Nephron (organoid): ENCODE data around the gene GTPBP3.
A peak's percentile ranks its signal among the peaks of the same experiment; 100 is the strongest.
"Not testable (repeated sequence)": the region's sequence is repeated elsewhere in the genome, so short reads cannot be mapped to it uniquely, and the experiment has no call there.

Experiments
- H3K27ac Mint-ChIP-seq, 3 experiments: 2 replicates each; pipeline ENCODE4 v1.8.0; 2020; ENCODE audit warnings: mixed read lengths in 3 of 3, mild to moderate bottlenecking in 2 of 3, moderate library complexity in 1 of 3
- H3K27me3 Mint-ChIP-seq: 2 replicates; pipeline ENCODE4 v1.8.0; 2021; ENCODE audit warnings: low read depth, mild to moderate bottlenecking, moderate library complexity, mixed read lengths
- H3K36me3 Mint-ChIP-seq: 2 replicates; pipeline ENCODE4 v1.8.0; 2020; ENCODE audit warnings: low read depth, mixed read lengths
- H3K4me1 Mint-ChIP-seq: 2 replicates; pipeline ENCODE4 v1.8.0; 2020; ENCODE audit warnings: mixed read lengths
- H3K4me3 Mint-ChIP-seq, 3 experiments: 2 replicates each; pipeline ENCODE4 v1.8.0; 2020; ENCODE audit warnings: mild to moderate bottlenecking in 3 of 3, mixed read lengths in 3 of 3, moderate library complexity in 2 of 3
- H3K9me3 Mint-ChIP-seq: 2 replicates; pipeline ENCODE4 v1.8.0; 2020; ENCODE audit warnings: mixed read lengths
- CTCF ChIP-seq, 3 experiments: fragments of 200-600 bp; sonication (generic); IDR thresholded peaks; one replicate each; pipeline ENCODE4 v1.5.0; 2021; ENCODE audit warnings: antibody characterized with exemption in 3 of 3; ENCODE audit not compliant: unreplicated experiment in 3 of 3

GTPBP3 gene

GRCh38 chr19:17359905-17360800 lies 22.8 kb downstream of the GTPBP3 start:
- no peak overlapping the region for H3K27ac Mint-ChIP-seq
- H3K4me1 Mint-ChIP-seq = no peaks in the 10 kb centered on the region
- H3K27me3 Mint-ChIP-seq = no peaks in the 10 kb centered on the region
- H3K36me3 Mint-ChIP-seq = peaks cover 7% of the 10 kb centered on the region
- no peaks in the 10 kb centered on the region for H3K9me3 Mint-ChIP-seq
- TF ChIP-seq CTCF (IDR thresholded peaks at IDR 0.05; ENCODE audit: unreplicated experiment in 3 of 3) = no peak
- no peak overlapping the region for H3K4me3 Mint-ChIP-seq

DNA sequence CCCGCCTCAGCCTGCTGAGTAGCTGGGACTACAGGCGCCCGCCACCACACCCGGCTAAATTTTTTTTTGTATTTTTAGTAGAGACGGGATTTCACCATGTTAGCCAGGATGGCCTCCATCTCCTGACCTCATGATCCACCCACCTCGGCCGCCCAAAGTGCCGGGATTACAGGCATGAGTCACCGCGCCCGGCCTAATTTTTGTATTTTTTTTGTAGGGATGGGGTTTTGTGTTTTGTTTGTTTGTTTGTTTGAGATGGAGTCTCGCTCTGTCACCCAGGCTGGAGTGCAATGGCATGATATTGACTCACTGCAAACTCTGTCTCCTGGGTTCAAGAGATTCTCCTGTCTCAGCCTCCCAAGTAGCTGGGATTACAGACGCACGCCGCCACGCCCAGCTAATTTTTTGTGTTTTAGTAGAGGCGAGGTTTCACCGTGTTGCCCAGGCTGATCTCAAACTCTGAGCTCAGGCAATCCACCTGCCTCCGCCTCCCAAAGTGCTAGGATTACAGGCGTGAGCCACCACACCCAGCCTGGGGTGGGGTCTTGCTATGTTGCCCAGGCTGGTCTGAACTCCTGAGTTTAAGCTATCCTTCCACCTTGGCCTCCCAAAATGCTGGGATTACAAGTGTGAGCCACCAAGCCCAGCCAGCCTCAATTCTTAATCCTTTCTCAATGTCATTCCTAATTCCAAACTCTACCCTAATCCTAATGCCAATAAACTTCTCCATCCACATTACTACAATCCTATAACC lies 26.7 kb downstream of the GTPBP3 start:
- not testable (repeated sequence) for H3K27me3 Mint-ChIP-seq, H3K4me1 Mint-ChIP-seq, H3K4me3 Mint-ChIP-seq, H3K27ac Mint-ChIP-seq, H3K9me3 Mint-ChIP-seq
- peaks cover 11% of the 10 kb centered on the region for H3K36me3 Mint-ChIP-seq

- TF ChIP-seq CTCF (IDR thresholded peaks at IDR 0.05; ENCODE audit: unreplicated experiment in 3 of 3) = no peak
- Mint-ChIP-seq H3K9me3 (no peaks in the 10 kb centered on the region), H3K4me1 (no peaks in the 10 kb centered on the region), H3K27ac (no peak overlapping the region), H3K36me3 (peaks cover 10% of the 10 kb centered on the region), H3K27me3 (peaks cover 5% of the 10 kb centered on the region), H3K4me3 (no peak overlapping the region)
Measured at GRCh38 chr19:17365361-17365760, 28.0 kb downstream of the GTPBP3 start.

DNA sequence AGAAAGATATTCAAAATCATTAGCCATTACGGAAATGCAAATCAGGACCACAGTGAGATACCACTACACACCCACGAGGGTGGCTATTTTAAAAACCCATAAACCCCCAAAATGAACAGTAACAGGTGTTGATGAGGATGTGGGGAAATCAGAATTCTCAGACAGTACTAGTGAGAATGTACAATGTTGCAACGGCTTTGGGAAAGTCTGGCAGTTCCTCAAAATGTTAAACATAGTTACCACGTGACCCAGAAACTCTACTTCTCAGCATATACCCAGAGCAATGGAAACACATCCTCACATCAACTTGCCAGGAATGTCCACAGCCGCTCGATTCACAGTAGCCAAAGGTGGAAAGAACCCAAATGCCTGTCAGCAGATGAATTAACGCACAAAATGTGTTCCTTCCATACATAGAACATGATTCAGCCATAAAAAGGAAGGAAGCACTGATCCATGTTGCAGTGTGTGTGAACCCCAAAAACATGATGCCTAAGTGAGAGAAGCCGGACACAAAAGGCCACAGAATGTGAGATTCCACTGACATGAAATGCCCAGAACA lies 32.8 kb downstream of the GTPBP3 start:
- peaks cover 8% of the 10 kb centered on the region for H3K36me3 Mint-ChIP-seq
- H3K27ac Mint-ChIP-seq = peak overlapping the region in 2 of 3 experiments; percentile 43 to 63
- no peak for TF ChIP-seq CTCF (IDR thresholded peaks at IDR 0.05; ENCODE audit: unreplicated experiment in 3 of 3)
- H3K27me3 Mint-ChIP-seq = peaks cover 8% of the 10 kb centered on the region
- H3K4me3 Mint-ChIP-seq = no peak overlapping the region
- no peaks in the 10 kb centered on the region for H3K9me3 Mint-ChIP-seq
- no peaks in the 10 kb centered on the region for H3K4me1 Mint-ChIP-seq

DNA sequence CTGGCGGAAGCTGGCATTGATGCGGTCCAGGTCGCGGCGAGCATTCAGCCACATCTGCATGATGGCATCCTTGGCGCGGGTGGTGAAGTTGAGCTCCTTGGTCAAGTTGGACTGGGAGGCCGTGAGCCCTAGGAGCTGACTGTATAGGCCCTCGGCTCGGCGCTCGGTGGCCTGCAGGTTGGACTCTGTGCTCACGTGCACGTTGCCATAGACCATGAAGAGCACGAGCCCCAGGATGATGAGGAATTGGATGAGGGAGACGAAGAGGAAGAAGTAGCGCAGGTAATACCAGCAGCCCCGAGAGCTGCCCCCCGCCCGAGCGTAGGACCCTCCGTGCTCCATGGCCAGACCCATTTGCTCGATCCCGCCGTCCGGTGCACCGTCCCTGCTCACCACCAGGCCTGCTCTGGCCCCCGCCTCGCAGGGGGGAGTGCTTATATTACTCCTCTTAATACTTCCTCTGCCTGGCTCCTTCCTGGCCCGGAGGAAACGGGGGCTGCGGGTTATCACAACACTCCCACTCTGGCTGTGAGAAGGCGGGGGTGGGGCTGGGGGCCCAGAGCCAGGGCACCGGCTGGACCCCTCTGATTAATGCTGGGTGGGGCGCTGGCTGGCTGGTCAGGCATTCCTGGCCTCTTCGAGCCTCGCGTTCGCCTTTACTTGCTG lies 39.7 kb downstream of the GTPBP3 start, which contains the start of gene PLVAP:
TSS of gene PLVAP (minus strand) at position 408 of the 666 bp plus-strand sequence. CDS start at position 354, 54 bp downstream.
- Mint-ChIP-seq H3K4me1 (peaks cover 9% of the 10 kb centered on the region), H3K27ac (peak within 1 kb of the TSS in 2 of 3 experiments; percentile 49 to 70), H3K4me3 (peak within 1 kb of the TSS in 2 of 3 experiments; percentile 25 to 51), H3K36me3 (no peaks in the 10 kb centered on the region), H3K9me3 (peaks cover 7% of the 10 kb centered on the region), H3K27me3 (peaks cover 10% of the 10 kb centered on the region)
- TF ChIP-seq CTCF (IDR thresholded peaks at IDR 0.05; ENCODE audit: unreplicated experiment in 3 of 3) = no peak
